Measurements from ENCODE around the gene MAN1C1.
"Not testable (repeated sequence)": the region's sequence is repeated elsewhere in the genome, so short reads cannot be mapped to it uniquely, and the experiment has no call there.

MAN1C1 gene

GRCh38 chr1:25583519-25584370, 32.8 kb upstream of the MAN1C1 start:
- no peak for DNase-seq

DNA sequence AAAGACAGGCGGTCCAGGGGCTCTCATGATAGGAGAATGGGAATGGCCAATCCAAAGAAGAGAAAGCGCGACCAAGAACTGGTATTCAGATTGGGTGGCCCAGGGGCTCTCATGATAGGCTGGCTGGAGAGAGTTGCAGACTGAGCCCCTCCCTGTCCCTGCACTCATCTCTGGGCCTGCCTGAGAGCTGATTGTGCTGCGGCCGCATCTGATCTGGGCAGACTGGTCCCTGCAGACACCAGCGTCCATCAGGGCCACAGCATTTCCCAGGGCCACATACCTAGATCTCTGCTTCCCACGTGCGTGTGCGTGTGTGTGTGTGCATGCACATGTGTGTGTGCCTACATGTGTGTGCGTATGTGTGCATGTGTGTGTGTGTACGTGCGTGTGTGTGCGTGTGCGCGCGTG, 30.4 kb upstream of the MAN1C1 start:
- DNase-seq: no peak

DNA sequence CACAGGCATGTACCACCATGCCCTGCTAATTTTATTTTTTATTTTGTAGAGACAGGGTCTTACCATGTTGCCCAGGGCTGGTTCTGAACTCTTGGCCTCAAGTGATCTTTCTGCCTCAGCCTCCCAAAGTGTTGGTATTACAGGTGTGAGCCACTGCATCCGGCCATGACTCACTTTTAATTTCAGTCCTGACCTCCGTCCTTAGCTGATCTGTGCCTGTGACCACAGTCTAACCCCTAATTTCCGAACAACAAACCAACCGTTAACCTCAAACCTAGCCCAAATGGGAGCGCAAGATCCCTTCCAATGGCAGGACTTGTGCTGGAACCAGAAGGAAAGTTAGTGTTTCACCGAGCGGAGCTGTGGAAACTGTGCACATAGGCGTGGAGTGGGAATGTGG, 29.3 kb upstream of the MAN1C1 start:
- no peak for DNase-seq

- DNase-seq: not testable (repeated sequence)
These were observed 28.4 kb upstream of the MAN1C1 start for GRCh38 chr1:25588224-25588623.

DNA sequence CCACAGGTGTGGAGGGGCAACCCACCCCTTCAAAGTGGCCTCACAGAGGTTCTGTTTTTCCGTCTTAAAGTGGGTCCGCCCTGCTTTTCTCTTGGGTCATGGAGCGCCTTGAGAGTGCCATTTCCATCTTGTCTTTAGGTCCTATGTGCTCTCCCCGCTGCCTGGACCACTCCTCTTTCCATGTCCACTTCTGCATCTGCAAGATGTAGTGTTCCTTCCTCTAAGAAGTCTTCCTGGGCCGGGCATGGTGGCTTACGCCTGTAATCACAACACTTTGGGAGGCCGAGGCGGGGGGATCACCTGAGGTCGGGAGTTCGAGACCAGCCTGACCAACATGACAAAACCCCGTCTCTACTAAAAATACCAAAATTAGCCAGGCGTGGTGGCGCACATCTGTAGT, 27.8 kb upstream of the MAN1C1 start:
- not testable (repeated sequence) for DNase-seq

- no peak for DNase-seq
These were observed 26.3 kb upstream of the MAN1C1 start for GRCh38 chr1:25590096-25590824.

GRCh38 chr1:25593861-25594260, 22.7 kb upstream of the MAN1C1 start:
- DNase-seq: no peak

GRCh38 chr1:25594971-25595370, 21.6 kb upstream of the MAN1C1 start:
- no peak for DNase-seq

DNA sequence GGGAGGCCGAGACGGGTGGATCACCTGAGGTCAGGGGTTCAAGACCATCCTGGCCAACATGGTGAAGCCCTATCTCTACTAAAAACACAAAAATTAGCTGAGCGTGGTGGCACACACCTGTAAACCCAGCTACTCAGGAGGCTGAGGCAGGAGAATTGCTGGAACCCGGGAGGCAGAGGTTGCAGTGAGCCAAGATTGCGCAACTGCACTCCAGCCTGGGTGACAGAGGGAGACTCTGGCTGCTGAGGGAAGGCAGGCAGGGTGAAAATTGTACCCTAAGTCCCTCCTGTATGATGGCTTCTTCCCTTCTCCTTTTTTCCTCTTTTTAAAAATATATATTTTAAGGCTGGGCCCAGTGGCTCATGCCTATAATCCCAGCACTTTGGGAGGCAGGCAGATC, 19.9 kb upstream of the MAN1C1 start:
- not testable (repeated sequence) for DNase-seq

DNA sequence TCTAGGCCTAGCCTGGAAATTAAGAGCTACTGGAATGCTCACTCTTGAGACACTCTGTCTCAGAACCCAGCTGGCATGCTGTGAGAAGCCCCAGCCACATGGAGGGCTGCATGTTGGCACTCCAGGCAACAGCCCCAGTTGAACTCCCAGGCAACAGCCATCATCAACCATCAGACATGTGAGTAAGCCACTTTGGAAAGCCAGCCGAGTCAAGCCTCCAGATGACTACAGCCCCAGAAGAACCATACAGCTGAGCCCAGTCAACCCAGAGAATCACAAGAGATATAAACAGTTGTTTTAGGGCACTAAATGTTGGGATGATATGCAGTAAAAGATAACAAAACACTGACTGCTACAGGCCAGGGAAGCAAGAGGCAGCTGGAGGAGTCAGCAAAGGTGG, 17.7 kb upstream of the MAN1C1 start:
- DNase-seq: no peak

DNA sequence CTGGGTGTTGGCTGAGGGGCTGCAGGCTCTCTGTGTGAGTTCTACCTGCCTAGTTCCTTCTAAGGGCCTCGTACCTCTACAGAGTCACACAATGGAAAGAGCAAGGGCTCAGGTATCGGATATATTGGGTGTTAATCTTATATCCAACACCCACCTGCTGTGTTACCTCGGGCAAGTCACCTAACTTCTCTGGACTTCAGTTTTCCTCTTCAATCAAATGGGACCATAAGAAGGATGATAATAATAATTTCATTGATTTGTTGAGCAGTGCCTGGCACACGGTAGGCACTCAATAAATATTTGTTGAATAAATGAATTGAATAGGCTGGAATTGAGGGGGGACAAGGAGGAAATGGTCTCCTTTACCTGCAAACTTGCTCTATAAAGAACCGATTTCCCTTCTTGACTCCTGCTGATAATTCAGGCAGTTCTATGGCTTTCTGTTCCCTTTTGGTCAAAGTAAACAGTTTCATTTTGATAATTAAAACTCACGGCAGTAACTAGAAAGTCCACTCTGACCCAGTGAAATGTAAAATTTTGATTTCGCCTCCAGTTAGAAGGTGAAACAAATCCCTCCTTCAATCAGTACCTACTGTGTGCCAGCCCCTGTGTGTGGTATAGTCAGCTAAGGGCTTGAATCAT, 16.5 kb upstream of the MAN1C1 start:
- no peak for DNase-seq

DNA sequence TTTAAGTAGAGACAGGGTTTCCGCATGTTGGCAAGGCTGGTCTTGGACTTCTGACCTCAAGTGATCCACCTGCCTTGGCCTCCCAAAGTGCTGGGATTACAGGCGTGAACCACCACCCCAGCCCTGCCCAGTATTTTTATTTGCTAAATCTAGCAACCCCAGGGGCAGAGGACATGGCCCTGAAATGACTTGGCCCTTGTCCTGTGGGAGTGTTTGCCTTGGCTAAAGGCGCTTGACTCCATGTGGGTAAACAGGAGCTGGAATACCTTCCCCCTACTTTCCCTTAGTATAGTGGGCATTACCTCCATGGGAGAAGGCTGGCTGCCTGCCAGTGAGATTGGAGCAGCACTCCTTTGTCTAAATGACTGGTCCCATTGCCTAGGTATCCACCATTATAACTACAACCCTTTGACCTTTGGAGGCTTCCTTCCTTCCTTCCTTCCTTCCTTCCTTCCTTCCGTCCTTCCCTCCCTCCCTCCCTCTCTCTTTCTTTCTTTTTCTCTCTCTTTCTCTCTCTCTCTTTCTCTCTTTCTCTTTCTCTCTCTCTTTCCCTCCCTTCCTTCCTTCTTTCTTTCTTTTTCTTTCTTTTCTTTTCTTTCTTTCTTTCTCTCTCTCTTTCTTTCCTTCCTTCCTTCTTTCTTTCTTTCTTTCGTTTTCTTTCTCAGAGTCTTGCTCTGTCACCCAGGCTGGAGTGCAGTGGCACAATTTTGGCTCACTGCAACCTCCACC, 15.5 kb upstream of the MAN1C1 start:
- DNase-seq: not testable (repeated sequence)

GRCh38 chr1:25603779-25604538, 12.6 kb upstream of the MAN1C1 start:
- DNase-seq: not testable (repeated sequence)

- DNase-seq: no peak
These were observed 9.5 kb upstream of the MAN1C1 start for GRCh38 chr1:25607123-25607522.

GRCh38 chr1:25608488-25609178, 8.0 kb upstream of the MAN1C1 start:
- DNase-seq: peak; percentile 15

DNA sequence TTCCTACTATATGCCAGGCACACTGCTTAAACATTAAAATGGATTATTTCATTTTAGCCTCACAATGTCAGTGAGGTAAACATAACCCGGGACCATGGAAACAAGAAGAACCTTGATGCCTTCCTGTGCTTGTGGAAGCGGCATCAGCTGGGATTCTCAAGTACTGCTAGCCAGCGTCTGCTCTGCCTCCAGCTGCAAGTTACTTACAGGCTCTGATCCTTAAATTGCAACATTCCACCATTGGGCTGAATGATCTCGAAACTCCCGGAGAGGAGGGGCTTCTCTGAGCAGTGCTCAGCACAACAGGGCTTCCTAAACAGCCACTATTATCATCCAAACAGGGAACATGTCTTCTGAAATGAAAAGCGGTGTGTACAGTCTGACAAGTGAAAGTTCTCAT, 6.7 kb upstream of the MAN1C1 start:
- no peak for DNase-seq

DNA sequence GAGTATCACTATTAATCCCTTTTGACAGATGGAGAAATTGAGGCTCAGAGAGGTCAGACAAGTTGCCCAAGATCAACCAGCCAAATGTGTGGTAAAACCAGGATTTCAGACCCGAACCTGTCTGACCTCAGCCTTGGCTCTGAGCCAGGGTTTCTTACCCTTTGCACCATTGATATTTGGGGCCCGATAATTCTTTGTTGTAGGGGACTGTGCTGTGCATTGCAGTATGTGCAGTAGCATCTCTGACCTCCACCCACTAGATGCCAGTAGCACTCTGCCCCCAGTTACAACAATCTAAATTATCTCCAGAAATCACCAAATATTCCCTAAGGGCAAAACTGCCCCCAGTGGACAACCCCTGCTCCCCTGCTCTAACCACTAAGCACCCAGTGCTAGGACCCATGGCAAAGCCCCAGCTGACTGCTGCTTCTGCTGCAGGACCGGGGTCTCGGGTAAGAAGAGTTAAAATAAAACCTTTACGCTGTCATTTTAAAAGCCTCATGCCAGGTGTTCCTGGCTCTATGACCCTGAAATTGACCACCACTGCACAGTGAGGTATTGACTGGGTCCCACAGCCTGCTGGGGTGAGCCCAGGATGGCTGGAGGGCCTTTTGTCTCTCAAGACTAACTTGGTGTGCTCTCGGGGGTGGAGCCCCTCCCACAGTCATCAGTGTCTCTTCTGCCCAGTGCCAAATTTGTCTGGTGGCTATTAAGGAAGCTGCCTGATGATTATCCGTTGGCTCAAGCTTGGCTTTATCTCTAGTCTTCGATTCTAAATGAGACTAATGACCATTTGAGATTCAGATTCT, 5.6 kb upstream of the MAN1C1 start:
- no peak for DNase-seq

DNA sequence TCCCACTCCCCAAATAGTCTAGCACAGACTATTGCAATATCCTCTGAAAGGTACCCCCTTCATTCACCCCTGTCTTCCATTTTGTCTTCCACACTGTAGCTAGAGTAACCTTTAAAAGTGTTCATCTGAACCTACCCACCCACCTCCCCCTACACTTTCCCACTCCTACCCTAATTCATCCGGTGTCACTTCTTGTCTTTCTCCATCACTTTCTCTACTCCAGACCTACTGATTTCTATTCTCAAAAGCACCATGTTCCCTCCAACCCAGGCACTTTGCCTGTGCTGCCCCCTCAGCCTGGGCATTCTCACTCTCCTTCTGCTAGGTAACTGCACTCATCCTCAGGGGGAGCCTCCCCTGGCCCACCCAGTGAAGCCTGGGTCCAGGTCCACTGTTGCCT, 4.7 kb upstream of the MAN1C1 start:
- no peak for DNase-seq

DNA sequence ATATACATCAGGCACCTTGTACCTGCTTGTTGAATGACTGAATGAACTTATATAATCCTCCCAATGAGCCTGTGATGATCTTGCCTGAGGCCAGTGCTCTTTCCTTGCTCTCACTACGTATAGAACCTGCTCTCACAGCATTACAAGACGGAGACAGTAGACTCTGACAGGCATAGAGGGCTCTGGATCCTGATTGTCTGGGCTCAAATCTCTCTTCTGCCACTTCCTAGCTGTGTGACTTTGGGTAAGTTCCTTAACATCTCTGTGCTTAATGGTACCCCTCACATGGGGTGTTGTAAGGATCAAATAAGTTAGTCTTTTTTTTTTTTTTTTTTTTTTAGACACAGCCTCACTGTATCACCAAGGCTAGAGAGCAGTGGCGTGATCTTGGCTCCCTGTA, 4.2 kb upstream of the MAN1C1 start:
- DNase-seq: no peak

- DNase-seq: no peak
These were observed 3.5 kb upstream of the MAN1C1 start for GRCh38 chr1:25613091-25613490.

All from GOT3 (cell line).